NCI-H446 treated with DMSO at 0.1 percent for 48 hours (cell line): ENCODE data around the gene CLK2.
"Not testable (repeated sequence)": the region's sequence is repeated elsewhere in the genome, so short reads cannot be mapped to it uniquely, and the experiment has no call there.

Experiments
- DNase-seq: peaks from one replicate; lab custom pipeline; 2025; lab: John Stamatoyannopoulos, UW

CLK2 gene

GRCh38 chr1:155266553-155266952, 6.8 kb downstream of the CLK2 start:
- DNase-seq, result no peak

GRCh38 chr1:155263067-155263466, 10.2 kb downstream of the CLK2 start:
- no peak for DNase-seq

GRCh38 chr1:155261852-155262673, 11.2 kb downstream of the CLK2 start, which contains the start of gene SCAMP3:
Gene SCAMP3, minus strand, starts transcription at chr1:155262360. Its CDS starts 209 bp downstream, at chr1:155262151.
- peak; percentile 96 for DNase-seq

- no peak for DNase-seq
Measured at GRCh38 chr1:155261493-155261851, 11.8 kb downstream of the CLK2 start.

GRCh38 chr1:155260276-155260675, 13.0 kb downstream of the CLK2 start:
- no peak for DNase-seq

GRCh38 chr1:155256058-155256852, 17.0 kb downstream of the CLK2 start:
- DNase-seq, result no peak

GRCh38 chr1:155255243-155256007, 17.9 kb downstream of the CLK2 start, which contains the start of gene ENTREP3:
Gene ENTREP3, minus strand, starts transcription at chr1:155255483. Its CDS starts 606 bp downstream, at chr1:155254877.
- DNase-seq, result peak; percentile 74

GRCh38 chr1:155254714-155255242, 18.5 kb downstream of the CLK2 start:
- DNase-seq, result no peak

GRCh38 chr1:155254228-155254713, 19.0 kb downstream of the CLK2 start:
- no peak for DNase-seq

- no peak for DNase-seq
Measured at GRCh38 chr1:155253797-155254196, 19.5 kb downstream of the CLK2 start.

GRCh38 chr1:155253208-155253607, 20.1 kb downstream of the CLK2 start:
- DNase-seq, result no peak

- no peak for DNase-seq
Measured at GRCh38 chr1:155251566-155251965, 21.7 kb downstream of the CLK2 start.

GRCh38 chr1:155250633-155251449, 22.5 kb downstream of the CLK2 start:
- peak; percentile 86 for DNase-seq

- no peak for DNase-seq
Measured at GRCh38 chr1:155250246-155250632, 23.1 kb downstream of the CLK2 start.

GRCh38 chr1:155247667-155248553, 25.4 kb downstream of the CLK2 start:
- no peak for DNase-seq

GRCh38 chr1:155246796-155247195, 26.5 kb downstream of the CLK2 start:
- DNase-seq, result not testable (repeated sequence)

- no peak for DNase-seq
Measured at GRCh38 chr1:155245163-155245524, 28.2 kb downstream of the CLK2 start.

GRCh38 chr1:155244368-155245162, 28.7 kb downstream of the CLK2 start:
- DNase-seq, result peak; percentile 99

- DNase-seq, result no peak
Measured at GRCh38 chr1:155242805-155243358, 30.4 kb downstream of the CLK2 start.
